HepG2 (cell line): ENCODE measurements around the gene SRF. TPM values are rescaled to one million over a fixed set of nuclear protein-coding genes. Genes with fewer than 3 reads are reported as not detected.

Source experiments
- ATAC-seq: fragments of 200-7000 bp; cut with Tn5 transposase; 3 replicates; pipeline ENCODE4 v1.9.1; 2020; ENCODE audit warnings: mild to moderate bottlenecking, moderate library complexity
- BruUV-seq: library from RNA; stranded (reverse); fragments of 400-500 nt; replicated peaks from 2 replicates; lab custom pipeline; 2021; lab: Mats Ljungman, UMichigan
- CTCF ChIA-PET: fragments of 300-600 bp; formaldehyde crosslinking; extraction: SDS; loops from one replicate; lab custom pipeline; 2021; ENCODE audit warnings: low total read pairs, inconsistent platforms, low intra/inter-chr PET ratio; lab: Yijun Ruan, JAX
- POLR2A ChIA-PET: fragments of 350-600 bp; sonication (Branson Sonifier 250); formaldehyde crosslinking; loops from one replicate; lab custom pipeline; 2020; ENCODE audit warnings: antibody characterized with exemption, inconsistent platforms; lab: Yijun Ruan, JAX
- DNase-seq: peaks from one replicate; pipeline ENCODE4 v3.0.0-alpha.2; 2015; ENCODE audit warnings: low spot score
- FAIRE-seq: peaks from 3 replicates; lab custom pipeline; 2011; peaks lifted over from hg19 to GRCh38; lab: Jason Lieb, UNC
- H2AFZ ChIP-seq: one replicate; pipeline ENCODE4 v1.6.1; 2011; ENCODE audit warnings: low read length, inconsistent platforms
- H3K27ac ChIP-seq: fragments of 300-600 bp; 3 replicates; pipeline ENCODE4 v1.8.0; 2011; ENCODE audit warnings: mixed run types, mild to moderate bottlenecking, mixed read lengths, low read length, inconsistent platforms; ENCODE audit not compliant: insufficient read depth; ENCODE audit errors: extremely low read length
- H3K27me3 ChIP-seq, 2 experiments: fragments of 200-600 bp in 1 of 2; 2 replicates in 1 of 2; 3 replicates in 1 of 2; pipeline versions ENCODE4 v1.6.0 to v1.8.0; 2011; ENCODE audit warnings: low read length in 2 of 2, mild to moderate bottlenecking in 2 of 2, moderate library complexity in 2 of 2, inconsistent platforms in 1 of 2; ENCODE audit not compliant: insufficient read depth in 2 of 2, control insufficient read depth in 1 of 2
- H3K36me3 ChIP-seq, 2 experiments: fragments of 200-600 bp in 1 of 2; replicated peaks in 1 of 2; 2 replicates in 1 of 2; 3 replicates in 1 of 2; pipeline versions ENCODE4 v1.5.1 to v1.8.0; 2011; ENCODE audit warnings: low read length in 2 of 2, inconsistent platforms in 1 of 2; ENCODE audit not compliant: insufficient read depth in 2 of 2, control insufficient read depth in 1 of 2
- H3K4me1 ChIP-seq: 2 replicates; pipeline ENCODE4 v1.5.1; 2012; ENCODE audit warnings: low read length, inconsistent platforms; ENCODE audit not compliant: insufficient read depth
- H3K4me2 ChIP-seq: 2 replicates; pipeline ENCODE4 v1.6.0; 2011; ENCODE audit warnings: low read depth, low read length, inconsistent platforms
- H3K4me3 ChIP-seq, 3 experiments: fragments of 200-600 bp in 1 of 3; sonication (generic), shearing (Covaris generic) in 1 of 3; replicated peaks in 1 of 3; 2 replicates each; pipeline ENCODE4 v1.5.1; 2011 to 2016; ENCODE audit warnings: low read length in 3 of 3, inconsistent platforms in 2 of 3, low read depth in 2 of 3, mild to moderate bottlenecking in 2 of 3, control low read depth in 1 of 3, mixed read lengths in 1 of 3; ENCODE audit not compliant: insufficient read depth in 1 of 3
- H3K79me2 ChIP-seq: one replicate; pipeline ENCODE4 v1.6.1; 2011; ENCODE audit warnings: low read length, inconsistent platforms; ENCODE audit not compliant: insufficient read depth
- H3K9ac ChIP-seq: 2 replicates; pipeline ENCODE4 v1.6.0; 2011; ENCODE audit warnings: mild to moderate bottlenecking, low read depth, low read length, inconsistent platforms; ENCODE audit not compliant: insufficient read depth
- H3K9me3 ChIP-seq: 2 replicates; pipeline ENCODE4 v1.5.1; 2012; ENCODE audit warnings: mild to moderate bottlenecking, low read length
- H4K20me1 ChIP-seq: 2 replicates; pipeline ENCODE4 v1.6.0; 2011; ENCODE audit warnings: inconsistent platforms, mild to moderate bottlenecking, low read length, moderate library complexity; ENCODE audit not compliant: insufficient read depth
- ATF3 ChIP-seq: sonication (generic); formaldehyde crosslinking; IDR thresholded peaks from 2 replicates; pipeline ENCODE4 v1.4.0; 2020; ENCODE audit warnings: missing genetic modification reagents
- LBX2 ChIP-seq: sonication (generic); formaldehyde crosslinking; IDR thresholded peaks from 2 replicates; pipeline ENCODE4 v1.5.0; 2020; ENCODE audit warnings: missing genetic modification reagents, mild to moderate bottlenecking, borderline replicate concordance
- LCORL ChIP-seq, 2 experiments: fragments of 450-650 bp in 1 of 2; sonication (generic) in 1 of 2; formaldehyde crosslinking in 1 of 2; IDR thresholded peaks; 2 replicates each; pipeline versions ENCODE4 v1.5.0 to v1.6.1; 2017 to 2020; ENCODE audit warnings: antibody characterized with exemption in 1 of 2, missing genetic modification reagents in 1 of 2
- MYNN ChIP-seq: sonication (generic); formaldehyde crosslinking; IDR thresholded peaks from 2 replicates; pipeline ENCODE4 v1.4.0; 2020; ENCODE audit warnings: mild to moderate bottlenecking, low read depth, missing genetic modification reagents
- NFIC ChIP-seq: IDR thresholded peaks from 2 replicates; pipeline ENCODE4 v1.6.1; 2012; ENCODE audit warnings: mild to moderate bottlenecking, low read length, inconsistent platforms
- ZBTB33 ChIP-seq: sonication (generic); formaldehyde crosslinking; IDR thresholded peaks from 2 replicates; pipeline ENCODE4 v1.4.0; 2020; ENCODE audit warnings: missing genetic modification reagents
- ZNF121 ChIP-seq: sonication (generic); formaldehyde crosslinking; IDR thresholded peaks from 2 replicates; pipeline ENCODE4 v1.5.0; 2020; ENCODE audit warnings: mild to moderate bottlenecking, missing genetic modification reagents
- ZNF124 ChIP-seq: sonication (generic); formaldehyde crosslinking; IDR thresholded peaks from 2 replicates; pipeline ENCODE4 v1.4.0; 2020; ENCODE audit warnings: missing genetic modification reagents
- ZNF207 ChIP-seq: fragments of 450-650 bp; IDR thresholded peaks from 2 replicates; pipeline ENCODE4 v1.6.1; 2016; ENCODE audit warnings: antibody characterized with exemption, borderline replicate concordance
- ZNF782 ChIP-seq: sonication (generic); formaldehyde crosslinking; IDR thresholded peaks from 2 replicates; pipeline ENCODE4 v1.4.0; 2020; ENCODE audit warnings: missing genetic modification reagents, mild to moderate bottlenecking, borderline replicate concordance
- WGBS: methylation state at CpG from one replicate; pipeline ENCODE4 v1.1.6; 2017; ENCODE audit warnings: low lambda C conversion rate; 5-methylcytosine and 5-hydroxymethylcytosine counted together
- in situ Hi-C: cut with HindIII; loops from 2 replicates; pipeline ENCODE4 v1.10.0; 2017; ENCODE audit warnings: low pct_unique_long_range_greater_than_20kb; ENCODE audit not compliant: extremely low pct_ligation_motif_present
- intact Hi-C: fragments of 100-400 bp; cut with micrococcal nuclease; formaldehyde crosslinking; loops from one replicate; pipeline ENCODE4 v1.10.0; 2022; ENCODE audit not compliant: unreplicated experiment
- polyA plus RNA-seq, 8 experiments: library from polyadenylated mRNA; depleted of rRNA in 3 of 8; stranded (reverse) in 7 of 8; unstranded in 1 of 8; fragments of >200 nt; fragmentation: Illumina TruSeq in 4 of 8; extraction: Trizol in 4 of 8; gene quantifications; 2 replicates each; pipeline versions ENCODE4 v1.2.1 to v1.2.3, GENCODE V29; 2011 to 2016; ENCODE audit warnings: low read depth in 4 of 8, missing spikeins in 1 of 8, mixed read lengths in 1 of 8; ENCODE audit not compliant: insufficient read depth in 1 of 8
- total RNA-seq, 5 experiments: library from RNA; depleted of rRNA; stranded (reverse); fragments of >200 nt; fragmentation: Illumina TruSeq; extraction: Trizol; gene quantifications; 2 replicates each; pipeline ENCODE4 v1.2.3, GENCODE V29; 2016; ENCODE audit warnings: low read depth in 1 of 5

SRF gene
- total and polyA plus RNA-seq, 2 of the 13 experiments (the other 11 are each of a cell fraction or from before 2014, with no cell fraction given), result 25.5 to 44.1 TPM

- ATAC-seq, result no peak
- Histone ChIP-seq H3K27me3 (no peaks in the 10 kb centered on the region), H3K4me1 (0 out of 2 replicates have a peak, but pooled peaks cover 5% of the 10 kb centered on the region), H3K9ac (no peak overlapping the region), H3K36me3 (peaks cover 2 to 5% of the 10 kb centered on the region in 2 experiments; a peak in 2 of 5 replicates), H3K27ac (no peak overlapping the region), H2AFZ (no peak overlapping the region), H3K9me3 (no peaks in the 10 kb centered on the region), H3K4me3 (no peak overlapping the region), H3K4me2 (no peak overlapping the region), H4K20me1 (no peaks in the 10 kb centered on the region), H3K79me2 (no peaks in the 10 kb centered on the region)
- ChIA-PET CTCF (no interaction called here), POLR2A (no interaction called here)
- in situ Hi-C loops (no loop called here), intact Hi-C loops (no loop called here)
- WGBS, result 81% methylated on average over 5 of the region's 5 CpGs
- DNase-seq, result no peak
- no TSS peak for BruUV-seq
- TF ChIP-seq MYNN (CRISPR knock-in tag) (no peak), ZNF121 (0 out of 2 replicates have a peak, but pooled peaks have one; percentile 28)
- FAIRE-seq, result no peak
Measured at GRCh38 chr6:43202451-43202850, 31.4 kb downstream of the SRF start.

GRCh38 chr6:43203029-43203717 is 32.1 kb downstream of the SRF start:
- no peak overlapping the region for H2AFZ ChIP-seq
- H3K27ac ChIP-seq, result no peak overlapping the region
- peaks cover 0 to 2% of the 10 kb centered on the region in 2 experiments; a peak in 2 of 5 replicates for H3K36me3 ChIP-seq
- no TSS peak for BruUV-seq
- no peak overlapping the region for H3K4me3 ChIP-seq
- intact Hi-C loops (no loop called here), in situ Hi-C loops (no loop called here)
- H3K9ac ChIP-seq, result no peak overlapping the region
- ChIA-PET POLR2A (no interaction called here), CTCF (no interaction called here)
- no peak overlapping the region for H3K4me2 ChIP-seq
- 92% methylated on average over 16 of the region's 17 CpGs for WGBS
- no peaks in the 10 kb centered on the region for H3K9me3 ChIP-seq
- H4K20me1 ChIP-seq, result no peaks in the 10 kb centered on the region
- H3K4me1 ChIP-seq, result 0 out of 2 replicates have a peak, but pooled peaks cover 5% of the 10 kb centered on the region
- H3K27me3 ChIP-seq, result no peaks in the 10 kb centered on the region
- no peak for DNase-seq
- no peak for ATAC-seq
- H3K79me2 ChIP-seq, result no peaks in the 10 kb centered on the region
- no peak for FAIRE-seq
- no peak for TF ChIP-seq ATF3 (CRISPR knock-in tag)
- no peak for TF ChIP-seq ZNF124 (CRISPR knock-in tag)
- no peak for TF ChIP-seq LCORL (IDR thresholded peaks at IDR 0.05)
- TF ChIP-seq LCORL (CRISPR knock-in tag; IDR thresholded peaks at IDR 0.05), result no peak
- TF ChIP-seq ZNF782 (CRISPR knock-in tag), result no peak
- no peak for TF ChIP-seq LBX2 (CRISPR knock-in tag)
- peak; percentile 100 for TF ChIP-seq ZBTB33 (CRISPR knock-in tag)
- TF ChIP-seq NFIC, result no peak
- no peak for TF ChIP-seq ZNF207
